ENCODE results near the gene SBK3. TPM values are rescaled to one million over a fixed set of nuclear protein-coding genes. Genes with fewer than 3 reads are reported as not detected.

SBK3 gene
- total RNA-seq, 1 experiment from 2014 or later, result 1.2 TPM

GRCh38 chr19:55592391-55593090, 47.2 kb upstream of the SBK3 start (continued):
- TF ChIP-seq ATF3 (IDR thresholded peaks at IDR 0.05), result no peak
- TF ChIP-seq, protein P1, sequence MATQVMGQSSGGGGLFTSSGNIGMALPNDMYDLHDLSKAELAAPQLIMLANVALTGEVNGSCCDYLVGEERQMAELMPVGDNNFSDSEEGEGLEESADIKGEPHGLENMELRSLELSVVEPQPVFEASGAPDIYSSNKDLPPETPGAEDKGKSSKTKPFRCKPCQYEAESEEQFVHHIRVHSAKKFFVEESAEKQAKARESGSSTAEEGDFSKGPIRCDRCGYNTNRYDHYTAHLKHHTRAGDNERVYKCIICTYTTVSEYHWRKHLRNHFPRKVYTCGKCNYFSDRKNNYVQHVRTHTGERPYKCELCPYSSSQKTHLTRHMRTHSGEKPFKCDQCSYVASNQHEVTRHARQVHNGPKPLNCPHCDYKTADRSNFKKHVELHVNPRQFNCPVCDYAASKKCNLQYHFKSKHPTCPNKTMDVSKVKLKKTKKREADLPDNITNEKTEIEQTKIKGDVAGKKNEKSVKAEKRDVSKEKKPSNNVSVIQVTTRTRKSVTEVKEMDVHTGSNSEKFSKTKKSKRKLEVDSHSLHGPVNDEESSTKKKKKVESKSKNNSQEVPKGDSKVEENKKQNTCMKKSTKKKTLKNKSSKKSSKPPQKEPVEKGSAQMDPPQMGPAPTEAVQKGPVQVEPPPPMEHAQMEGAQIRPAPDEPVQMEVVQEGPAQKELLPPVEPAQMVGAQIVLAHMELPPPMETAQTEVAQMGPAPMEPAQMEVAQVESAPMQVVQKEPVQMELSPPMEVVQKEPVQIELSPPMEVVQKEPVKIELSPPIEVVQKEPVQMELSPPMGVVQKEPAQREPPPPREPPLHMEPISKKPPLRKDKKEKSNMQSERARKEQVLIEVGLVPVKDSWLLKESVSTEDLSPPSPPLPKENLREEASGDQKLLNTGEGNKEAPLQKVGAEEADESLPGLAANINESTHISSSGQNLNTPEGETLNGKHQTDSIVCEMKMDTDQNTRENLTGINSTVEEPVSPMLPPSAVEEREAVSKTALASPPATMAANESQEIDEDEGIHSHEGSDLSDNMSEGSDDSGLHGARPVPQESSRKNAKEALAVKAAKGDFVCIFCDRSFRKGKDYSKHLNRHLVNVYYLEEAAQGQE (IDR thresholded peaks at IDR 0.05; ENCODE audit: low read depth), result no peak

DNA sequence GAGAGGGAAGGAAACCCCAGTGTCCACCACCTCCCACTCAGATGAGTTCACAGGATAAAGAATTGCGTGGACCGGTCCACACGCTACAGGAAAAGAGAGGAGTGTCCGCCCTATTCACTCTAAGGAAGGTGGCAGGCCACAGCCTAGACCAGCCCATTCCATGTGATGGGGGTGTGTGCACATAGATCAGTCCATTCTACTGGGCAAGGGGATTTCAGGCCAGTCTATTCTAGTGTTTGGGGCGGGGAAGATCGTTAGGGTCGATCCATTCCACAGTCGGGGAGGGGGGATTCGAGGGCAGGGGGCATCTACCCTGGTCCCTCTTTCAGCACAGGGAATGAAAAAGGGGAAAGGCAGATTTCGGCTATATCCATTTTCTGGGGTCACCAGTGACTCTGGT, 46.2 kb upstream of the SBK3 start:
- H3K4me3 ChIP-seq (replicated peaks in 1 of 2; ENCODE audit: low read depth in 1 of 2, low read length in 2 of 2), result no peak overlapping the region
- no peak for DNase-seq (ENCODE audit: low read depth, low spot score)
- H4K20me1 ChIP-seq (ENCODE audit: insufficient read depth), result no peaks in the 10 kb centered on the region
- no peak overlapping the region for H3K27ac ChIP-seq (ENCODE audit: low read depth, low read length)
- BruUV-seq (replicated peaks), result no TSS peak
- CTCF ChIA-PET, result no interaction called here
- no peak overlapping the region for H3K4me2 ChIP-seq (ENCODE audit: low read length)
- intact Hi-C loops (cut with micrococcal nuclease), result no loop called here
- no peak for ATAC-seq
- peaks cover 11 to 22% of the 10 kb centered on the region in 2 experiments for H3K4me1 ChIP-seq (ENCODE audit: control insufficient read depth in 1 of 2, insufficient read depth in 2 of 2, low read length in 2 of 2)
- TF ChIP-seq ATF3 (IDR thresholded peaks at IDR 0.05), result no peak
- TF ChIP-seq CBX3 (IDR thresholded peaks at IDR 0.05; ENCODE audit: low read depth), result no peak
- TF ChIP-seq TCF7L2 (IDR thresholded peaks at IDR 0.05; ENCODE audit: borderline replicate concordance, extremely low read depth, insufficient read depth, insufficient read length), result no peak
- no peak for TF ChIP-seq SP1 (IDR thresholded peaks at IDR 0.05; ENCODE audit: low read depth)
- no peak overlapping the region for H2AFZ ChIP-seq (ENCODE audit: low read depth, low read length, poor library complexity, severe bottlenecking)
- H3K9ac ChIP-seq (ENCODE audit: low read length), result no peak overlapping the region
- no peaks in the 10 kb centered on the region for H3K79me2 ChIP-seq (ENCODE audit: insufficient read depth, low read length)
- RAD21 ChIA-PET (ENCODE audit: low non-redundant PET in 1 of 2, low total read pairs in 2 of 2, uncharacterized antibody in 2 of 2, unreplicated experiment in 2 of 2), result no interaction called here
- no peaks in the 10 kb centered on the region for H3K9me3 ChIP-seq (ENCODE audit: control insufficient read depth in 1 of 2, insufficient read depth in 1 of 2, low read depth in 1 of 2, low read length in 2 of 2)
- peaks cover 3 to 15% of the 10 kb centered on the region in 2 experiments for H3K36me3 ChIP-seq (ENCODE audit: control insufficient read depth in 1 of 2, insufficient read depth in 2 of 2, low read length in 2 of 2)
- no peaks in the 10 kb centered on the region for H3K27me3 ChIP-seq (ENCODE audit: insufficient read depth, low read length)
- no peaks in the 10 kb centered on the region for H3K9me2 ChIP-seq (ENCODE audit: insufficient read depth)
- POLR2A ChIA-PET, result interaction anchor here (1.0 kb wide), 1 partner anchor 8 kb away, joined by 3 read pairs; the partner anchor contains the start of gene FIZ1

Measured in HCT116 (cell line).